Activated CD8-positive, alpha-beta memory T cell treated with anti-CD3 and anti-CD28 coated beads, Interleukin-2, amount 50 U/mL, for 24 hours (primary cell): ENCODE results near the gene NRG3.

Experiments used
- DNase-seq: peaks from one replicate; pipeline ENCODE4 v3.0.0-alpha.2; 2020; ENCODE audit errors: extremely low read depth

Gene NRG3

DNA sequence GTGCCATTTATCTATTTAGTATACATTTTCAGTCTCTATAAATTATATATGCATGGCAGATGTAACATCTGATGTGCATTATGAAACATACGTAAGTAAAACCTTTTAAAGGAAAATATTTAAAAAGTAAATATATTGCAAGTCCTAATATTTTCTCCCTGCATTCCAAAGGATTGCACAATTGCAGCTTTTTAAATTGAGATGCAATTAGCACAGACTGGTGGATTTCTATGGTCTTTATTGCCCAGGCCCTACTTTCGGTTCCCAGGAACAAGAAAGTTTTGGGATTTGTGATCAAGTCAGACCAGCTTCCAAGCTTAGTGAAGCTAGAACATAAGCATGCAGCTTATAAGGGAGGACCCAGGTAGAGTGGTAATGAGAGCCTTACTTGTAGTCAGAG, 337.8 kb downstream of the NRG3 start:
- no peak for DNase-seq

- no peak for DNase-seq
These were observed 338.8 kb downstream of the NRG3 start for GRCh38 chr10:82213784-82214183.

- no peak for DNase-seq
These were observed 346.1 kb downstream of the NRG3 start for GRCh38 chr10:82221056-82221455.

GRCh38 chr10:82221601-82222149, 346.7 kb downstream of the NRG3 start:
- no peak for DNase-seq

GRCh38 chr10:82228701-82229100, 353.7 kb downstream of the NRG3 start:
- DNase-seq = no peak

GRCh38 chr10:82234173-82234572, 359.2 kb downstream of the NRG3 start:
- no peak for DNase-seq

DNA sequence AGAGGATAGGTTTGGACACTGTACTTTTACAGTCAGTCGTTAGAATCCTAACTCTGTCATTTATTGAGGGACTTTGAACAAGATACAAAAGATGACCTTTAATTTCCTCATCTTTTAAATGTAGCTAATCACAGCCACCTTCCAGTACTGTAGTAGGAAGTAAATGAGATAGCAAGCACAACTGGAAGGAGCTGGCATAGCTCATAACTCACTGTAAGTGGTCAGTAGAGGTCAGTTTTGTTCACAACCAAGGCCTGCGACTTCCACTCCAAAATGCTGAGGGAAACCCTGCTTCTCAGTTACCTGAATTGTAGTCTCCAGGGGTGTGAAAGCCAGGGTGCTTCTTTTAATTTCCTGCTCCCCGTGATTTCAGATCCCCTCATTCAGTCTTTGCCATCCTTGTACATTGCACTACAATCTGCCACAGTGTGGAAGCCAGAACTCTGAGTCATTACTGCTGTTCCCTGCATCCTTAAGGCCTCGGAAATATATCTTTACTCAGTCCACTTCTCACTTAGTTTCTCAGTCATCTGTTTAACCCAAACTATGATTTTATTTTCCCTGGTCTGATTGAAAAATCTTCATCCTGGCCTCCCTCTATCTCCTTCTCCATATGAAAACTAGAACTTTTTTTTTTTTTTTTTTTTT, 361.2 kb downstream of the NRG3 start:
- no peak for DNase-seq

DNA sequence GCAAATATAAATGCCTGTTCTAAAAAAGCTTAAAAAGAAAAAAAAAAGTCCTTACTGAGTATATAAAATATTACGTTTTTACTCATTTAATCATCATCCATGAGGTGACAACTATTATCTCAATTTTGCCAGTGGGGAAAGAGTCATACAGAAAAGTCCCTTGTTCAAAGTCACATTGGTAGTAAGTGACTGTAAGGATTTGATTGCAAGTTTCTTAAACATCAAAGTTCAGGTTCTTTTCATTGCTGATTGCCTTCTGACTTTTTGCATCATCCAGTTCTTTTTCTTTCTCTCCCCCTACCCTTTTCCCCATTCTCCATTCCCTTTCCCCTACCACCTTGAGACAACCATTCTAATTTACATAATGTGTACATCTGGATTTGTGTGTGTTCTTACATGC, 363.3 kb downstream of the NRG3 start:
- DNase-seq = no peak

- DNase-seq = no peak
These were observed 365.4 kb downstream of the NRG3 start for GRCh38 chr10:82240408-82240807.

DNA sequence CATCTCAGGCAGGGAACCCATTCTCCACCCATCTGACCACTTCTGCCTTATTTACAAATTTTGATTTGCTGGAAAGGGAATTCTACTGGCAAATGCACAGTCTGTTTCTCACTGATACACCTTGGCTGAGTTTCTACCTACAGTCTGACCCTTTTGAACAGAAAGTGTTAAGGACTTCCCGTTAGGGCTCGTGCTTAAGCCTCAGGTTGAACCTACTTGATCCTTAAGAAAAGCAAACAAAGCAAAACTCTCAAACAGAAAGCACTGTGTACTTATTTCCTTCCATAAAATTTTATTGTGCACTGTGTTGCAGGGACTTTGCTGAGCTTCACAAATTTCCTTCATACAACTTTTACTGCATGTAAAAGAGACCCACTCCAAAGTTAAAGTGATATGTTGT, 367.8 kb downstream of the NRG3 start:
- DNase-seq = no peak

DNA sequence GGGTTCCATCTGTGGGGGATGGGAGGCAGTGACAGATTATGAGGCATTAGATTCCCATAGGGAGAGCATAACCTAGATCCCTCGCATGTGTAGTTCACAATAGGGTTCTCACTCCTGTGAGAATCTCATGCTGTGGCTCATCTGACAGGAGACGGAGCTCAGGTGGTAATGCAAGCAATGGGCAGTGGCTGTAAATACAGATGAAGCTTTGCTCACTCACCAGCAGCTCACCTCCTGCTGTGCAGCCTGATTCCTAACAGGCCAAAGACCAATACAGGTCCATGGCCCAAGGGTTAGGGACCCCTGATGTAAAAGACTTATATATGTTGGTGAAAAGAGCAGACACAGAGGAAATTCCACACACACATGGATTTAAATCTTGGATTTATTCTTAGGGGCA, 370.2 kb downstream of the NRG3 start:
- no peak for DNase-seq

GRCh38 chr10:82245906-82246560, 371.0 kb downstream of the NRG3 start:
- DNase-seq = no peak

DNA sequence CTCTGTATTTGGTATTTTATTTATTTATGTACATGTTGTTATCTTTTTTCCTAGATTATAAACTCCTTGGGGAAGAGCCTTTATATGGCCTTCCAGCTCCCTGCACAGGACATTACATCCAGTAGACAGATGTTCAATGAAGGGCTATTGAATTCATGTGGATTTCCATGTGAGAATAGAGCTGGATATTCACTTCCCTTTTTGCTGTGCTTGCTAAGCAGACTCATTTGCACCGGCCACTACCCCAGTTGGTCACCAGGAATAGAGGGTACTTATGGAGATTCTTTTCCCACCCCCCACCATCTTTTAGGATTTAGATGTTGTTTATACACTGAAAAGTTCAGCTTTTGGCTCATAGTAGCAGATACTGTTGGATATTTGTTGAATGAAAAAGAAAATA, 374.1 kb downstream of the NRG3 start:
- DNase-seq = no peak

DNA sequence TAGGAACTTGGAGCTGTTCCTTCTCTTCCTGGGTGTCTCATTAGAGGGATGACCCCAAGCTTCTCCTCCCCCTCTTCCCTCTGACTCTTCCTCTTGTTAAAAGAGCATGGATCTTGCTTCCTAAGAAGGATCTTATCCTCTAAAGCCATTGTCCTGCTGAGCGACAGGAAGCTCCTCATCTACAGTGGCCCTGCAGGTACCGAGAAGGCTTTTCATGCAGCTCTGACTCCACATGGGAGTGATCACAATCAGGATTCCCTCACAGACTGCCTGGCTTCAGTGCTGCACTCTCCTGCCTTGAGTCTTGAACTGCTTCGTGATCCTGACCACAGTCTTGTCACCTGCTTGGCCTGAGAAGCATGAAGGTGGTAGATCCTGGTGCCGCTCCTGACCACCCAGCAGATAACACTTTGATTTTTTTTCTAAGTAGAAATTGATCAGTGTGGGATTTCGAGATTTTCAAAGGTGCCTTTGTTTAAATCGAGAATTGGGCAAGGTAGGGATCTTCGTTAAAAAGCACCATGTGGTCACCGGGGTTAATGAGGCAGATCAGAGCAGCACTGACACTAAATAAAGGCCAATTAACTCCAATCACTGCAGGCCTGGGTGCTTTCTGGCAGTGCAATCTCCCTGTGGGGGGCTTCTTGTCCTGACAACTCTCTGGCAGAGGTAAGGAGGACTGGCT, 376.4 kb downstream of the NRG3 start:
- no peak for DNase-seq

DNA sequence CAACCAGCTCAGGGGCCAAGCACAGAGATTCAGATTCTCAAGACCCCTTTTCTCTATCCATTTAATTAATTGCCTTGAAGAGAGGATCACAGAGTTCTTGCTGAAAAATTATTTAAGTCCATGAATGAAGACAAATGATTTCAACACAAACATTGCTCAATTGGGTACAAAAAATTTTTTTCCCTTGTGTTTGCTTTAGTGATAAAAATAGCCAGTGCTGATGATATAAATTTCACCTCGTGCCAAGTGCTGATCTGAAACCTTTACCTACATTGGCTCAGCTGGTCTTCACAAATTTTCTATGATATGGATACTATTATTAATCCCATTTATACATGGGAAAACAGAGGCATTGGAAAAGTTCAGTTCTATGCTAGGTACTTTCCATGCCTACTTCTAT, 377.1 kb downstream of the NRG3 start:
- DNase-seq = no peak

GRCh38 chr10:82254237-82254636, 379.2 kb downstream of the NRG3 start:
- DNase-seq = no peak

DNA sequence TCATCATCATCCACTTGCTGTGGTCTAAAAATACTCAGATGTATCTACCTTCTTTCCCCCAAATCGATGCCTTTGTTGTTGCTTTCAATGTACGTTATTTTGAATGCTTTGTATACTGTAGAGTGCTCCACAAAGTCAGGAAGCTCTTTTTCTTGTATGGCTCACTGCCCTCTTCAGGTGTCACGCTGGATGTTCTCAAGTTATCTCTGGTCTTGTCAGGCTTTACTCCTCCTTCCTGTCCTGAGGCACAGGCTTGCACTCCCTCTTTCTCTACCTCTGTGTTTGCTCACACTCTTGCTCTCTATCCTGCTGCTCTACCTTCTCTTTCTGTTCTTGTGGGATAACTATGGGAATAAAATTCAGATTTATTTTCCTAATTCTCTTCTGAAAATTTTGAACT, 381.3 kb downstream of the NRG3 start:
- no peak for DNase-seq

- DNase-seq = no peak
These were observed 391.4 kb downstream of the NRG3 start for GRCh38 chr10:82266438-82266837.

DNA sequence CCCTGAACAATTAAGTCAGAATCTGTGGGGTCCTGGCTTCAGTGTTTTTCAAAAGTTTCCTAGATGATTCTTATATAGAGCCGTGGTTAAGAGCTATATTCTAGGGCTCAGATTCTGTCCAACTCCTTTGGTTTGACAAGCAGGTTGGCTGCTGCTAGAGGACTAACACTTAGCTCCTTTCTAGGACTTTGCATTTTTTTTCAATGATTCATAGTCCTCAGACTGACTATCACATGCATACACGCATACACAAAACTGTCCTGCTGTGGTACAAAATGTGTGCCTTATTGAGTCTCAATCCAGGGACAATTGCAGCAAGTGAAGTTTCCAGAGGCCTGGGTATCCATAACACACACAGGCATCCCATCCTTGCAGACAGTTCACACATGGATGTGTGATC, 392.0 kb downstream of the NRG3 start:
- no peak for DNase-seq

DNA sequence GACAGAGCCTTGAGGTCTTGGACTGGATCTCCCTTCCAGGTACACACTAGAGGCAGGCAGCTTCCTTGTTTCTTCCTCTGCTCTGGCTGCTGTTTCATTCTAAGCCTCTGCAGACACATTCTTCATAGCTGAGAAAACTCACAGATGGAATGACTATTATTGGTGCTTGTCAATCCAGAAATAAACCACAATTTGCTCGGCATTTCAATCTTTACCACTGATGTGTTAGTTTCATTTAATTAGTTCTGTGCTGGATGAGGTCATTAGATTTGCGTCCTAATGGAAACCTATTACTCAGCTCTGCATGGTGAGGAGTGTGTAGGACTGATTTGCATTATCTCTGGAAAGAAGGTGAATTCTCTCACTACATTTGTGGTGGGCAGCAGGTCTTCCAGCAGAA, 392.5 kb downstream of the NRG3 start:
- DNase-seq = no peak

GRCh38 chr10:82267960-82268359, 393.0 kb downstream of the NRG3 start:
- no peak for DNase-seq

DNA sequence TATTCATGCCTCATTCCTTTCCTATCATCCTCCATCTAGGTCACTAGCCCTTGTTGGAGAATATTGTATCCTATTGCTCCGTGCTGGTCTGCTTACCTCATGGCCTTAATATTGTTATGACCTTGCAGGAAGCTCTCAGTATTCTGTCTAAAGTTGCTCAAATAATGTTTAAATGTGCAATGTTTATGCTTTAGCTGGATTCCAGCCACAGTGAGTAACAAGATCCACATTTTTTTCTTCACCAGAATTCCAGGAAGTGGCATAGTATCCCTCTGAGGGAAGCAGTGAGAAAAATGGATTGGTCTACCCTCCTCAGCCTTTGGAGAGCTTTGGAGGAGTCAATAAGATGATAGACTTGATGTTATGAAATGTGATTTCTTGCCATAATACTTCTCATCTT, 402.6 kb downstream of the NRG3 start:
- DNase-seq = no peak
